GM18526 (cell line): ENCODE results near the gene CARM1.

Experiments used
- POLR2A ChIP-seq: IDR thresholded peaks from 3 replicates; pipeline ENCODE4 v1.6.1; 2011; ENCODE audit not compliant: insufficient read length; ENCODE audit errors: extremely low read depth

CARM1 gene

GRCh38 chr19:10923260-10924112 is 52.1 kb downstream of the CARM1 start:
- peak; percentile 11 for TF ChIP-seq POLR2A

GRCh38 chr19:10924597-10924996 is 53.2 kb downstream of the CARM1 start:
- TF ChIP-seq POLR2A = no peak

- TF ChIP-seq POLR2A = no peak
Measured at GRCh38 chr19:10927730-10928562, 56.6 kb downstream of the CARM1 start.

GRCh38 chr19:10928563-10929401 is 57.4 kb downstream of the CARM1 start, which contains the start of the genes TIMM29 and YIPF2:
TIMM29 (plus strand) TSS chr19:10928811; CDS start chr19:10928823, 12 bp downstream.
YIPF2 (minus strand) TSS chr19:10928639; CDS start chr19:10928410, 229 bp downstream.
- peak; percentile 63 for TF ChIP-seq POLR2A

GRCh38 chr19:10929402-10929794 is 58.0 kb downstream of the CARM1 start:
- TF ChIP-seq POLR2A = no peak

DNA sequence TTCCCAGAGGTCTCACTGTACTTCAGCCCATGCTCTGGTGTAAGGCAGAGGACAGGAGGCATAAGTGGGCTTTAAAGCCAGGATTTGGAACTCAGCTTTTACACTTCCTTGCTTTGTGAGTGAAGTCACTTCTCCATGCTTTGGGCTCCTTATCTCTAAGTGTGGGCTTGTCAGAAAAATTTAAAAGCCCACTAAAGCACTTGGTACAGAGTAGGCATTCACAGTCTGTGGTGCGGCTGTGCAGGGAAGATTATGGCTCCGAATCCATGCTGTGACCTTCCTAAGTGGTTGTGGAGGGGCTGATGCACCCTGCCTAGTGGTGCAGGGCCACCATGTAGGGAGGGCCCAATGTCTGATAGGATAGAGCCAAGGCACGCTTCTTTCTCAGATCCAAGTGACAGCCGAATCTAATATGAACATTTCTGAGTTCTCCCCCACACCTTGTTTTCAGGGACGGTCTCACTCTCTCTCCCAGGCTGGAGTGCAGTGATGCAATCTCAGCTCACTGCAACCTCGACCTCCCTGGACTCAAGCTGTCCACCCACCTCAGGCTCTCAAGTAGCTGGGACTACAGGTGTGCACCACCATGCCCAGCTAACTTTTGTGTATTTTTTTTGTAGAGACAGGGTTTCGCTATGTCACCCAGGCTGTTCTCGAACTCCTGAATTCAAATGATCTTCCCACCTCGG is 64.2 kb downstream of the CARM1 start:
- no peak for TF ChIP-seq POLR2A

- no peak for TF ChIP-seq POLR2A
Measured at GRCh38 chr19:10936661-10937084, 65.3 kb downstream of the CARM1 start.

GRCh38 chr19:10945264-10945663 is 73.9 kb downstream of the CARM1 start:
- no peak for TF ChIP-seq POLR2A

DNA sequence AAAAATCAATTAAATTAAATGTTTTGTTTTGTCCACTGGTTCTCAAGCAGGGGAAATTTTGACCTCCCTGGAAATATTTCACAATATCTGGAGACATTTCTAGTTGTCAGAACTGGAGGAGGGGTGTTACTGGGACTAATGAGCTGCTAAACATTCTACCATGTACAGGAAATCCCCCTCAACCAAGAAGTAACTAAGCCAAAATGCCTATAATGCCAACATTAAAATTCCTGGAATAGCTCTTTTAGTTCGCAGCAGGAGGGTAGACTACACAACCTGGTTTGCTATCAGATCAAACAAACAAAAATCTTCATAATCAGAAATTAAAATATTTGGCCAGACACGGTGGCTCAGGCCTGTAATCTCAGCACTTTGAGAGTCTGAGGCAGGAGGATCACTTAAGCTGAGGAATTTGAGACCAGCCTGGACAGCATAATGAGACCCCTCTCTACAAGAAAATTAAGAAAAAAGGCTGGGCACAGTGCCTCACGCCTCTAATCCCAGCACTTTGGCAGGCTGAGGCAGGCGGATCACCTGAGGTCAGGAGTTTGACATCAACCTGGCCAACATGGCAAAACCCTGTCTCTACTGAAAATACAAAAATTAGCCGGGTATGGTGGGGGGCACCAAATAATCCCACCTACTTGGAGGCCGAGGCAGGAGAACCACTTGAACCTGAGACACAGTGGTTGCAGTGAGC is 75.8 kb downstream of the CARM1 start:
- TF ChIP-seq POLR2A = no peak

GRCh38 chr19:10952809-10953208 is 81.5 kb downstream of the CARM1 start:
- TF ChIP-seq POLR2A = no peak

- TF ChIP-seq POLR2A = peak; percentile 93
Measured at GRCh38 chr19:10960314-10961072, 89.1 kb downstream of the CARM1 start, which contains the start of gene SMARCA4. SMARCA4 (plus strand) TSS chr19:10961030; CDS start chr19:10984152, 23,122 bp downstream.

GRCh38 chr19:10961073-10961860 is 89.9 kb downstream of the CARM1 start:
- no peak for TF ChIP-seq POLR2A
